SJCRH30 (cell line): ENCODE results near the gene YIF1A. TPM values are rescaled to one million over a fixed set of nuclear protein-coding genes. Genes with fewer than 3 reads are reported as not detected.

Experiments used
- DNase-seq, 2 experiments: peaks; one replicate each; pipeline ENCODE4 v3.0.0-alpha.2; 2015 to 2020
- H3K27ac ChIP-seq: fragments of 250-450 bp; sonication (Bioruptor Pico); 2 replicates; pipeline ENCODE4 v1.5.1; 2020; ENCODE audit warnings: mild to moderate bottlenecking, moderate library complexity
- H3K27me3 ChIP-seq: fragments of 250-450 bp; sonication (Bioruptor Pico); 2 replicates; pipeline ENCODE4 v1.5.1; 2020; ENCODE audit warnings: mild to moderate bottlenecking, moderate library complexity
- H3K36me3 ChIP-seq: fragments of 250-450 bp; sonication (Bioruptor Pico); 2 replicates; pipeline ENCODE4 v1.5.1; 2020; ENCODE audit warnings: mild to moderate bottlenecking, moderate library complexity
- H3K4me1 ChIP-seq: fragments of 250-450 bp; sonication (Bioruptor Pico); 2 replicates; pipeline ENCODE4 v1.5.1; 2020; ENCODE audit warnings: mild to moderate bottlenecking, moderate library complexity
- H3K4me3 ChIP-seq: fragments of 250-450 bp; sonication (Bioruptor Pico); 2 replicates; pipeline ENCODE4 v1.5.1; 2020; ENCODE audit warnings: mild to moderate bottlenecking, moderate library complexity
- H3K9me3 ChIP-seq: fragments of 250-450 bp; sonication (Bioruptor Pico); replicated peaks from 2 replicates; pipeline ENCODE4 v1.5.1; 2020; ENCODE audit warnings: mild to moderate bottlenecking, moderate library complexity
- total RNA-seq: library from RNA; depleted of rRNA; stranded (reverse); fragments of >200 nt; shearing (Covaris generic); gene quantifications from 2 replicates; pipeline ENCODE4 v1.2.3, GENCODE V29; 2014

The YIF1A gene
- total RNA-seq, 1 experiment from 2014 or later, result 44.9 TPM

DNA sequence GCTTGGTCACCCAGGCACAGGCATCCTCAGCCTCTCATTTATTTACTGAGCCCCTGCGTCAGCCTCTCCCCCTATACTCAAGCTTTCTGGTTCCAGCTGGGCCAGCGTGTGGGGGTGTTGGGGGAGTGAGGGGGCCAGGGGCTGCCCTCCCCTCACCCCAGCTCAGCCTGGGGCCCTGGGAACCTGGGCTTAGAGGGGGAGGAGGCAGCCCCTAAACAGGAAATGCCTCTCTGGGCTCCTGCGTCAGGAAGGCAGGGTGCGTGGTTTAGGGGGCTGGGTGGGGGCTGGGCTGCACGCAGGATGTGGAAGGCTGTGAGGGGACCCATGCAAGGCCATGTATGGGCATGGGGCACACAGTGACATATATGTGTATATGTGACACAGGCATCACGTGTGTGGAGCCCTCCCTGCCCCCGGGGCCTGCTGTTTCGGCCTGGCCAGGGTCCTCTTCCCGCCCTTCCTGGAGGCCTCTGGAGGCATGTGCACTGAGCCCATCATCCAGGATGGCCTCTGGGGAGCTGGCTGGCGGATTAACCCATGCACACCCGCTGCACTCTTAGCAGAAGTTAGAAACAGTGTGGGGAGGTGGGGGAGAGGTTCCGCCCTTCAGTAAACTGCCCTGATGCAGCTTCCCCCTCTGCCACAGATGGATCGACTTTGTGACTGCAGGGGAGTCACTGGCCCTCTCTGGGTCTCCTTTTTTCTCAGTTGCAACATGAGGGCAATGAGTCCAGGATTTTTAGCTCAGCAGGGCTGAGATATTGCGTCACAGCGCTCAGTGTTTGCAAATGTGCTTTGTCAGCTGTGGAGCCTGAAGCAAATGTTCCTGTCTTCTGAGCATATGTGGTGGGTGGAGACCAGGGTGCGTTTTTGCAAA is 29.0 kb upstream of the YIF1A start:
- Histone ChIP-seq H3K4me3 (peak overlapping the region; percentile 47), H3K27me3 (no peaks in the 10 kb centered on the region; the same call in 1 of the 2 replicates), H3K4me1 (peaks cover 11% of the 10 kb centered on the region), H3K9me3 (no peaks in the 10 kb centered on the region), H3K27ac (peak overlapping the region; percentile 56; the same call in 1 of the 2 replicates), H3K36me3 (no peaks in the 10 kb centered on the region)
- DNase-seq, result peak; percentile 60 to 64

GRCh38 chr11:66317322-66317722 is 28.4 kb upstream of the YIF1A start:
- H3K4me3 ChIP-seq, result peak overlapping the region; percentile 47

DNA sequence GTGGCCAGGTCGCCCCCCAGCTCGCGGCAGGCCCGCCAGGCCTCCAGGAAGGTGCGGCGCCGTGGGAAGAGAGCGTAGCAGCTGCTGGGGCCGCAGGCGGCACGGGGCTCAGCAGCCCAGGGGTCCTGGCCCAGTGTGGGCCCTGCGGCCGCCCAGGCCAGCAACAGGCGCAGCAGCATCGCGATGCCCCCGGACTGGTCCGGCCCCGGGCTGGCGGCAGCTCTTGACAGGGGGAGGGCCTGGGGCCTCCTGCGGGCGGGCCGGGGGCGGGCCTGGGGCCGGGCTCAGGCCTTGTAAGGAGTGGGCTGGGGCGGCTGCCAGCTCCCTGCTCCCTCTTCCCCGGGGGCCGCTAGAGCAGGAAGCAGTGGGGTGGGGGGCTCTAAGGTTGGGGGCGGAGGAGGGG is 27.9 kb upstream of the YIF1A start, which contains the start of gene CD248:
CD248 (minus strand) TSS at position 196 of the 403 bp plus-strand sequence; CDS start at position 179, 17 bp downstream.
- Histone ChIP-seq H3K36me3 (no peaks in the 10 kb centered on the region), H3K27ac (peak within 1 kb of the TSS; percentile 56; the same call in 1 of the 2 replicates), H3K27me3 (no peaks in the 10 kb centered on the region; the same call in 1 of the 2 replicates), H3K4me1 (peaks cover 11% of the 10 kb centered on the region), H3K9me3 (no peaks in the 10 kb centered on the region), H3K4me3 (peak within 1 kb of the TSS; percentile 47)
- DNase-seq, result peak; percentile 69 to 70

More at GRCh38 chr11:66317322-66317722, 28.4 kb upstream of the YIF1A start:
- H3K4me1 ChIP-seq, result peaks cover 11% of the 10 kb centered on the region
- H3K27ac ChIP-seq, result peak overlapping the region; percentile 56; the same call in 1 of the 2 replicates
- H3K27me3 ChIP-seq, result no peaks in the 10 kb centered on the region; the same call in 1 of the 2 replicates
- peak; percentile 70 to 73 for DNase-seq
- H3K36me3 ChIP-seq, result no peaks in the 10 kb centered on the region
- H3K9me3 ChIP-seq, result no peaks in the 10 kb centered on the region

DNA sequence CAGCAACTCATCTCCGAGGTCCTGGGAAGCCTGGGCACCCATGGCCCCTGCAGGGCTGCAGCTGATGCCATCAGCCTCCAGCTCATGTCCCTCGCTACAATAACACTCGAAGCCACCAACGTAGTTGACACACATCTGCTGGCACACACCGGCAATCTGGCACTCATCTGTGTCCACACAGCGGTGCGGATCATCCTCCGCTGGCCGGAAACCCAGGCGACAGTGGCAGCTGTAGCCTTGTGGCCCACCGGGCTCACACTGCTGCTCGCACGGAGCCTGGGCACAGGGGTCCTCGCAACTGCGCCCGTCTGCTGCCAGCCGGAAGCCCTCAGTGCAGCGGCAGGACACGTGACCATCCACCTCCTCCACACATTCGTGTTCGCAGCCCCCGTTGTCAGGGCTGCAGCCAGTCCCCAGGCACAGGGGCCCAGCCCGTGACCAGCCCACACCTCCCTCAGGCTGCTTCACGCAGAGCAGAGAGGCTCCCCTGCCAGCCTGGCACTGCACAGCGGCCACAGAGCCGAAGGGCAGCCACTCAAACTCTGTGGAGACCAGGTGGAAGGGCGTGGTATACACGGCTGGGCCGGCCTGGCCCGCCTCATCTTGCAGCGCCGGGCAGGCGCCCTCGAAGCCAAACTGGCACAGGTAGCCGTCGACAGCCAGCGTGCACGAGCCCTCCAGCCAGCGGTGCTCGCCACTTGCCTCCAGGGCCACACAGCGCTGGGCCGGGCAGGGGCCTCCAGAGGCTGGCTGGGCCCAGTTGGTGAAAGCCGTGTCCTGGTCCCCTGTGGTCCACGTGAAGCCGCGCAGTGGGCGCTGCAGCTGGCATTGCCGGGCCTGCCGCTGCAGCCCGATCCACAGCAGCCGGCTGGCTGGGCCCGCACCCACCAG is 27.2 kb upstream of the YIF1A start:
- DNase-seq, result no peak
- no peaks in the 10 kb centered on the region for H3K9me3 ChIP-seq
- no peaks in the 10 kb centered on the region; the same call in 1 of the 2 replicates for H3K27me3 ChIP-seq
- H3K4me1 ChIP-seq, result peaks cover 11% of the 10 kb centered on the region
- H3K27ac ChIP-seq, result no peak overlapping the region
- peak overlapping the region; percentile 47; the same call in 1 of the 2 replicates for H3K4me3 ChIP-seq
- H3K36me3 ChIP-seq, result no peaks in the 10 kb centered on the region

GRCh38 chr11:66315498-66315885 is 26.5 kb upstream of the YIF1A start:
- H3K4me3 ChIP-seq, result no peak overlapping the region
- H3K27me3 ChIP-seq, result no peaks in the 10 kb centered on the region; the same call in 1 of the 2 replicates
- no peak overlapping the region for H3K27ac ChIP-seq
- no peaks in the 10 kb centered on the region for H3K9me3 ChIP-seq
- no peaks in the 10 kb centered on the region for H3K36me3 ChIP-seq
- DNase-seq, result no peak
- peaks cover 11% of the 10 kb centered on the region for H3K4me1 ChIP-seq

DNA sequence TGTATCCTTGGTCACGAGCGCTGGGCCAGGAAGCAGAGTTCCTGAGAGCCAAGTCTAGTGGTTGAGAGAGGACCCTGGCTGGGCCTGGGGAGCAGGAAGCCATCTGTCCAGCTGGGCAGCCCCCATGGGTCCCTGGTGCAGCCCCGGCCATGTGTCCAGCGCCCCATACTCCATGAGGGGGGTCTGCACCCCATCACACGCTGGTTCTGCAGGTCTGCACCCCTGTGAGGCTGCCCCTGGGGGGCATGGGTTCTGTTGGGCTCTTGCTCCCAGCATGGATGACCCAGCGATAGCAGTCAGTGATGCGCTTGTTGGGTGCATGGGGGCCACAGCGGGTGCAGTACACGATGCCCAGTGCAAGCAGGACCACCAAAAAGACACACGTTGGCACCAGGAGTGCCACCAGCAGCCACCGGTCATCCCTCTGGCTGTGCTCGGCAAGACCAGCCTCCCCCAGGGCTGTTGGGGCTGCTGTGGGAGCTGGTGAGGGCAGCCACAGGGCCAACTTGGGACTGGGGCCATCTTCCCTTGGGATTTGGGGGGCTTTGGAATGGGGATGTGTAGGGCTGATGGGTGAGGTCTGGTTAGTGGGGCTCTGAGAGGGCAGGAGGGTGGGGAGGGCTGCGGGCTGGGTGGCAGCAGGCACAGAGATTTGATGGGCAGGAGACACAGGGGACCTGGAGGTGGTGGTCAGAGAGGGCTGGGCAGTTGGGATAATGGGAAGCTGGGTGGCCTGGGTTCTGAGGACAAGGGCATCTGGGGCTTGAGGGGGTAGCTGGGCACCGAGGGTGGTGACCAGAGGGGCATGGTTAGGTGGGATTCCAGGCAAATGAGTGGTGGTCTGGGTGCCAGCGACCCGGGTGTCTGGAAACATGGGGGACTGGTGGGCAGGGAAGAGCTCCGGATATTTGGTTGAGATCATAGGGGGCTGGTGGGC is 25.9 kb upstream of the YIF1A start:
- Histone ChIP-seq H3K9me3 (no peaks in the 10 kb centered on the region), H3K4me3 (no peak overlapping the region), H3K36me3 (no peaks in the 10 kb centered on the region), H3K27ac (no peak overlapping the region), H3K4me1 (peaks cover 11% of the 10 kb centered on the region), H3K27me3 (no peaks in the 10 kb centered on the region; the same call in 1 of the 2 replicates)
- DNase-seq, result no peak

- no peak overlapping the region for H3K4me3 ChIP-seq
- no peak overlapping the region for H3K27ac ChIP-seq
- peaks cover 11% of the 10 kb centered on the region for H3K4me1 ChIP-seq
- DNase-seq, result no peak
- H3K27me3 ChIP-seq, result no peaks in the 10 kb centered on the region; the same call in 1 of the 2 replicates
- no peaks in the 10 kb centered on the region for H3K36me3 ChIP-seq
- no peaks in the 10 kb centered on the region for H3K9me3 ChIP-seq
These were observed 25.2 kb upstream of the YIF1A start for GRCh38 chr11:66314186-66314501.

GRCh38 chr11:66313321-66314185 is 24.6 kb upstream of the YIF1A start:
- Histone ChIP-seq H3K4me3 (peak overlapping the region; percentile 59), H3K9me3 (no peaks in the 10 kb centered on the region), H3K4me1 (peaks cover 8% of the 10 kb centered on the region), H3K27me3 (no peaks in the 10 kb centered on the region; the same call in 1 of the 2 replicates), H3K36me3 (no peaks in the 10 kb centered on the region), H3K27ac (no peak overlapping the region; the same call in 1 of the 2 replicates)
- DNase-seq, result no peak

DNA sequence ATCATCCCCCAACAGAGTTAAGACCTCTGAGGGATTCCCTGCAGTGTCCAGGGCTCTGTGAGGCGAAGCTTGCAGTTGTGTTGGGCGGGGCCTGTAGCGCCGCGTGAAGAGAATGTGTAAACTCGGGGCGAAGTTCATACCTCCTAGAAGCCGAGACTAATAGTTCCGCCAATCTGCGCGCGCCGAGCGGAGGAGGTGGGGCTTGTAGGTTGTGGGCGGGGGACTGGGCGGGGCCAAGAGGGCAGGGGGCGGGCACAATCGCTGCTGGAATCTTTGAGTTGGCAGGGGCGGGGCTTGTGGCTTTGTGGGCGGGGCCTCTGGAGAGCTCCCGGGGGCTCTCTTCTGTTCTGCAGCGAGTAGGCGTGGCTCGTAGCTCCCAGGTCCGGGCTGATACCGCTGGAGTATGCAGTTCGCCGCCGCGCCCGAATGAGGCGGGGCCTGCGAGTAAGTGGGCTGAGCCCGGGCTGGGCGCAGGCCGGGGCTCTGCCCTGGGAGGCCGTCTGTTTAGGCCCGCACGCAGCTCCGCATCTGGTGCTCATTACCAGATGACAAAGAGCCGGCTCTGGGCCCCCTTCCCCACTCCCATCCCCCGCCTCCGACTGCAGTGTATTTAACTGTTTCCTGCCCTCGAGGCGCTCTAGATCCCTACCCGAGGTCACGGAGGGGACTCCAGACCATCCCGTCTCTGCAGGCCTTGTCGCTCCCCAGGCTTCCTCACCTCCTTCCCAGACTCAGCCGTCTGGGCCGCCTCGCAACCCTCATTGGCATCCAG is 23.8 kb upstream of the YIF1A start:
- no peaks in the 10 kb centered on the region for H3K36me3 ChIP-seq
- H3K27me3 ChIP-seq, result no peaks in the 10 kb centered on the region; the same call in 1 of the 2 replicates
- H3K4me3 ChIP-seq, result peak overlapping the region; percentile 59
- peak; percentile 98 to 99 for DNase-seq
- H3K4me1 ChIP-seq, result peaks cover 3% of the 10 kb centered on the region; the same call in 1 of the 2 replicates
- peak overlapping the region; percentile 39 for H3K27ac ChIP-seq
- no peaks in the 10 kb centered on the region for H3K9me3 ChIP-seq

GRCh38 chr11:66311965-66312548 is 23.1 kb upstream of the YIF1A start:
- peak; percentile 87 to 91 for DNase-seq
- Histone ChIP-seq H3K4me3 (peak overlapping the region; percentile 59), H3K36me3 (no peaks in the 10 kb centered on the region), H3K27ac (peak overlapping the region; percentile 39), H3K9me3 (no peaks in the 10 kb centered on the region), H3K27me3 (no peaks in the 10 kb centered on the region; the same call in 1 of the 2 replicates), H3K4me1 (no peaks in the 10 kb centered on the region)

GRCh38 chr11:66311470-66311964 is 22.6 kb upstream of the YIF1A start:
- H3K27me3 ChIP-seq, result no peaks in the 10 kb centered on the region; the same call in 1 of the 2 replicates
- no peak overlapping the region for H3K27ac ChIP-seq
- peak overlapping the region; percentile 59 for H3K4me3 ChIP-seq
- H3K4me1 ChIP-seq, result no peaks in the 10 kb centered on the region
- no peaks in the 10 kb centered on the region for H3K9me3 ChIP-seq
- H3K36me3 ChIP-seq, result no peaks in the 10 kb centered on the region
- no peak for DNase-seq
